ENCODE results near the gene NOP9.

DNA sequence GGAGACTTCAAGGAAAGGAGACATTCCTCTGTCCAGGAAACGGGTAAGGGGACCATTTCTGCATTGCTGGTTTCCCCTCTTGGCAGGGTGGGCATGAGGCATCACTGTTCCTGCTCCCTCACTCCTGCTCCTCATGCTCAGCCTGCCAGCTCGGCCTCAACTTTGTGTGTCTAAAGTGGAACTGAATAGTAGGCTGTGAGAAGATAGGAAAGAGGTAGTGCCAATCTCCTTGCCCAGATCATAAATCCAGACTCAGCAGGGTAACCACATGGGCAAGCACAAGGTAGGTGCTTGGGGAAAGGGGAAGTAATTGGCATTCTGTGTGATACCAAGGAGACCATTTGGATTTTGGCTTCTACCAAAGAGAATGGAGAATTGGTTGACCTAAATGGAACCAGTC lies 14.3 kb downstream of the NOP9 start:
- TF ChIP-seq, protein P1, sequence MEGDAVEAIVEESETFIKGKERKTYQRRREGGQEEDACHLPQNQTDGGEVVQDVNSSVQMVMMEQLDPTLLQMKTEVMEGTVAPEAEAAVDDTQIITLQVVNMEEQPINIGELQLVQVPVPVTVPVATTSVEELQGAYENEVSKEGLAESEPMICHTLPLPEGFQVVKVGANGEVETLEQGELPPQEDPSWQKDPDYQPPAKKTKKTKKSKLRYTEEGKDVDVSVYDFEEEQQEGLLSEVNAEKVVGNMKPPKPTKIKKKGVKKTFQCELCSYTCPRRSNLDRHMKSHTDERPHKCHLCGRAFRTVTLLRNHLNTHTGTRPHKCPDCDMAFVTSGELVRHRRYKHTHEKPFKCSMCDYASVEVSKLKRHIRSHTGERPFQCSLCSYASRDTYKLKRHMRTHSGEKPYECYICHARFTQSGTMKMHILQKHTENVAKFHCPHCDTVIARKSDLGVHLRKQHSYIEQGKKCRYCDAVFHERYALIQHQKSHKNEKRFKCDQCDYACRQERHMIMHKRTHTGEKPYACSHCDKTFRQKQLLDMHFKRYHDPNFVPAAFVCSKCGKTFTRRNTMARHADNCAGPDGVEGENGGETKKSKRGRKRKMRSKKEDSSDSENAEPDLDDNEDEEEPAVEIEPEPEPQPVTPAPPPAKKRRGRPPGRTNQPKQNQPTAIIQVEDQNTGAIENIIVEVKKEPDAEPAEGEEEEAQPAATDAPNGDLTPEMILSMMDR (IDR thresholded peaks at IDR 0.05; ENCODE audit: low read length) = no peak
- no peak for TF ChIP-seq EZH2 (IDR thresholded peaks at IDR 0.05; ENCODE audit: borderline replicate concordance, low read length)
